HuH-7.5 (cell line): ENCODE measurements around the gene SERPINE3.

Experiments
- DNase-seq: peaks from one replicate; pipeline ENCODE4 v3.0.0; 2011; ENCODE audit warnings: low spot score

Gene SERPINE3

DNA sequence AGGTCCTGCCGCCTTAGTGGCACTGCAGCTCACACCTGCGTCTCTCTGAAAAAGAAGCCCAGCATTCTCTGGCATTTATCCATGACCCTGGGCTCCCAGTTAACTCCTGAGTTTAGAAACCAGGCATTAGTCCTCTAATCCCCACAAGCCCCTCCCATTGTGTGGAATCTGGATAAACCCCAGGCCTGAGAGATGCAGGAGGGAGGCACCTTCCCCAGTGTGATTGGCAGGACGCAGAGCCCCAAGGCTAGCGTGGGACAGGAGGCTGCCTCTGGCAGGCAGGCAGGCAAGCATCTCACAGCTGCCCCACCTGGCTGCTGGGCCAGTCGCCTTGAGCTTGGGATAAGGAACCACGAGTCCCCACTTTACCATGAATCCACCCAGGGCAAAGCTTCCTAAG, 11.0 kb upstream of the SERPINE3 start:
- DNase-seq: no peak

DNA sequence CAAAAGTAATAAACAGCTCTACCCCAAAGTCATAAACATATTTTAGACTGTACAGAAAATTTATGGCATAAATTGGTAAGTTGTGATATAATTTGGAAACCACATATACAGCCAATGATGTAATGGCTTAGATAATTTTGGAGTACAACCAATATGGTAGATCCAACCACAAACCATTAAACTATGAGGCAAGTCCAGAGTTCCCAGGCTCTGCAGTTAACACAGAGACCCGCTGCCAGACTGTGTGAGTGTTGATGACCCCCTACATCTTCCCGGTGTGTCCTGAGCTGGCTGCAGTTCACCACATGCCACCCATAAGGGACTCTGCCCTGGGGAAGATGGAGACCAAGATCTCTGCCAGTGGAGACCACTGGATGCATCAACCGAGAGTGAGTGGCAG, 9.9 kb upstream of the SERPINE3 start:
- no peak for DNase-seq

DNA sequence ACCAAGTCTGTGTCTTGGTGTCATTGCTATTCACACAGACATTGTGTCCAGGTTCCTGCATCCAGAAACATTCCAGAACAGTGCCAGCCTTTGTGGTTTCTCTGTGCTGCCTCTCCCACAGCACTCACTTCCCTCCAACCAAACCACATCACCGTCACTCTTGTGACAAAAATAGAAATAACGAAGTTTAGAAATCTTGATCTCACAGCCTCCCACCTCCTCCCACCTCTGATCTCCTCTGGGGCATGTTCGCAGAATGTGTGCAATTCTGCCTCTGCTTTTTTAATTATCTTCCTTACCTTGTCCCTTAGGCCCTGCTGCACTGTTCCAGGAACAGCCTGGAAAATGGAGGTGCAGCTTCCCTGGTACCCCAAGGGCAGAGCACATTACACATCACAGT, 8.7 kb upstream of the SERPINE3 start:
- DNase-seq: no peak

DNA sequence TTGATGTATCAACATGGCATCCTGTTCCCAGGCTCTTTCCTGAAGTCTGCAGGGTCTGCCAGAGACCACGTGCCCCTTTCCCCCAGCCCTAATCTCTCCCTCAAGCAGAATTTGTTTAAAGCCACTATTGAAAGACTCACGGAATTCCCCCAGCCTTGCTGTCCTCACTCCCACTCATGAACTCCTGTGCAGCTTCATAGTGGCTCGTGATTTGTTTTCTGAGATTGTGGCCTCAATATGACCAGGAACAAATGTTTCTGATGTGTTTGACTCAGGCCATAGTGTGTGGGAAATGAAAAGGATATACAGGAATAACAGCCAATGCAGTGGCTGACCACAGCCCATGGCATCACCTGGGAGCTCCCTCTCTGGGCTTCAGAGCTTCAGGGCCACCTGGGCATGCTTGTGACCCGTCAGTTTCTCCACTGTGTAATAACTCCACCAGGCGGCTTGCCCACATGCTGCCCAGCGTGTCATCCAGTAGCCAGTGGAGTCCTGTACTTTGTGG, 8.1 kb upstream of the SERPINE3 start:
- DNase-seq: no peak

DNA sequence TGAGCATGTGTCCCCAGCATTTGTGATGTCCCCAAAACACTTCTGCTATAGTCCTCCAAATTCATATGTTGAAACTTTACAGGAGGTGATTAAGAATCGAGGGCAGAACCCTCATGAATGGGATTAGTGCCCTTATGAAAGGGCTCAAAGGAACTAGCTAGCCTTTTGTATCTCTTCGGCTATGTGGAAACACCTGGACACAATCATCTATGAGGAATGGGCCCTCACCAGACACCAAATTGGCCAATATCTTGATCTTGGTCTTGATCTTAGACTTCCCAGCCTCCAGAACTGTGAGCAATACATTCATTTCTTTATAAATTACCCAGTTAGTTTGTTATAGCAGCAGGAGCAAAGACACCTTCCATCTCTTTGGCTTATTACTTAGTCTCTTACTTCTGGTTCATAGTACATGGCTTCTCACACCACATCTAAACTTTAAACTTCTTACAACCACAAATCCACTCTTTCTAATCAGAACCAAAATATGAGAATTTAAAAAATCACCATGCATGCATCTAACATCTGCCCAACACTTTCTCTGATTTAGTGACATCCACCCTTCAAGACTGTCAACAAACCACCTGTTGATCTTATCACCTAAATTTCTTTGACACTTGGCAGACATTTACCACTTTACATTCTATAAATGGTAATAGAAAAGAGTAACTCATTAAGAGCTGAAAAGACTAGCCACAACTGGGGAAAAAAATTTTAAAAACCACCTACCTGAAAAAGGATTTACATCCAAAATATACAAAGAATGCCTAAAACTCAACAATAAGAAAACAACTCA, 6.7 kb upstream of the SERPINE3 start:
- DNase-seq: no peak

DNA sequence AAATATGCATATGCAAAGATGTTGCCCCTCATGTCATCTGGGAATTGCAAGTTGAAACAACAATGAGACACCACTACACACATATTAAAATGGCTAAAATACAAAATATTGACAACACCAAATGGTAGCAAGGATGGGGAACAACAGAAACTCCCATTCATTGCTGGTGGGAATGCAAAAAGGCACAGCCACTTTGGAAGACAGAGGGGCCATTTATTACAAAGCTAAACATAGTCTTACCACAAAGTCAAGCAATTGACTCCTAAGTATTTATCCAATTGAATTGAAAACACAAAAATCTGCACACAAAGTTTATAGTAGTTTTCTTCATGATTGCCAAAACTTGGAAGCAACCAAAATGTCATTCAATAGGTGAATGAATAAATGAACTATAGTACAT, 6.1 kb upstream of the SERPINE3 start:
- DNase-seq: no peak

DNA sequence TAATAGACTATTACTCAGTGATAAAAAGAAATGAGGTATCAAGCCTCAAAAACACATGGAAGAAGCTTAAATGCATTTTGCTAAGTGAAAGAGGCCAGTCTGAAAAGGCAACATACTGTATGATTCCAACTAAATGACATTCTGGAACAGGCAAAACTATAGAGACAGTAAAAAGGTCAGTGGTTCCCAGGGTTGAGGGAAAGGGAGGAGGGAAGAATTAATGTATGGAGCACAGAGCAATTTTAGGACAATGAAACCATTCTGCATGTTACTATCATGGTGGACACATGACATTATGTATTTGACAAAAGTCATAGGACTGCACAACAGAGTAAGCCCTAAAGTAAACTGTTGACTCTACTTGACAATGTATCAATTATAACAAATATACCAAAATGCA, 5.7 kb upstream of the SERPINE3 start:
- DNase-seq: no peak

DNA sequence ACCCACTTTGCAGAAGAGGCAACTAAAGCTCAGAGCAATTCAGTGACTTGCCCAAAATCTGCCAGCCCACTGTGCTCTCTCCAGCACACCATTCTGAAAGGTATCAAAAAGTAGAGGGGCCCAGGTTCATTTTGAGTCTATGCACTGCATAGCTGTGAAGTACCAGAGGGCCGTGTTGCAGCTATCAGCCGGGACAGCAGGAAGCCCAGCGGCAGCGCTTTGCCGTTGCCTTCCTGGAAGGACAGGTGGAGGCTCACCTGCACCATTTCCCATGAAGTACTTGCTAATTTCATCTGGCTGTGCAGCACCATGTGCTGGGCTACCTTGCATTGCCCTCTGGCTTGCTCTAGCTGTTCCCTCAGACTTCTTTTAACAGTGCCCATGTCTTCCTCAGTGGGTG, 2.7 kb upstream of the SERPINE3 start:
- no peak for DNase-seq

DNA sequence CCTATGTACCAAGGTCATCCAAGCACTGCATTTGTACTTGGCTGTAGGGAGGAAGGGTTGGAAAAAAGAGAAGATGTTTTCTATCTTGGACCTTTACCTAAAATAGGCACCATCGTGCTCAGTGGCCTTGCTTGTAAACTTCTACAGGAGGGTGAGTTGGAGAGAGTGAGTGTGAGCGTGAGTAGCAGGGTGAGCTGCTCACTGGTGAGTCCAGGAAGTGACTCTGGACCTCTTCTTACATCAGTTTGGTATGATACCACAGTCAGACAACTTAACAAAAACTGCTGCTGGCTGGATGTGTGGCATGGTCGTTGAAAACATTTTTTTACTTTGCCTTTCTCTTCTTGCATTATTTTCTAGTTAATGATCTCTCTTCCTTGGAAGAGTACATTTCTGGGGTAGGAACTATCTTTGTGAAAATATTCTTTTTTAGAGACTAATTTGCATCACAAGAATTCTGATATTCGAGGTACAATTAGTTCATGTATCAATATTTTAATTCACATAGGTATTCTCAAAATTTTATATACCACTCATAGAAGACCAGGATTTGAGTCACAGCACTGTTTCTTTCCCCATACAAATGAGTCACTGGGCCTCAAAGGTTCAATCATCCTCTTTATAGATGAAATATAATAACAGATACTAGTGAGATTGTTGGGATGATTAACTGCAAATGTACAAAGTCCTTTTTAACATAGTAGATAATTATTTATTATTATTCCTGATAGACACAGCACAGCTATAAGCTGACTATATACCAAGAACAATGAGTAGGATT, 651 bp downstream of the SERPINE3 start:
- DNase-seq: no peak

DNA sequence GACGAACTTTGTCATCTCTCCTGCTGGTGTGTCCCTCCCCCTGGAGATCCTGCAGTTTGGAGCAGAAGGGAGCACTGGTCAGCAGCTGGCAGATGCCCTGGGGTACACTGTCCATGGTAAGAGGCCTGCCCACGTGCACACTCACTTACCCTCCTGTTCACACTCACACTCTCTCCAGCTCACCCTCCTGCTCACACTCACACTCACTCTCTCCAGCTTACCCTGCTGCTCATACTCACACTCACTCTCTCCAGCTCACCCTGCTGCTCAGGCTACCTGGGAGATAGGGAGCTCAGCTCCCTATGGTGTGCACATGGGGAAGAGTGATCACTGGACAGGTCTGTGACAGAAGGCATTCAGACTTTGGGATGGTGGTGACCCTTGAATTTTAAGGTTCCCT, 1.7 kb downstream of the SERPINE3 start:
- no peak for DNase-seq

DNA sequence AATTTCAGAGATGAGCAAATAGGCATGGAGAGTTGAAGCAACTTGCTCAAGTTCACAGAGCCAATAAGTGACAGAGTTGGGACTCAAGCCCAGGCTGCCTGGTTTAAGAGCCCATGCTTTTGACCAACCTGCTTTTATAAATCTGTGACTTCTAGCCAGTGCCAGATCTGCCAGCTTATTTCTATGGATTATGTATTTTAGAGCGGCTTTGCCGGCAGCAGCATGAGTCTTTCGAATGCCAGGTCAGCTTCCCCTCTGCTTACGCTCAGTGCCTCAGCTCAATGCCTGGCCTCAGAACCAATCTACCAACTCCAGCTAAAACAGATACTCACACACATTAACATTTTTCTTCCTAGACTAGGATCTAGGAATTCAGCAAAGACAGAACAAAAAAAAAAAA, 2.3 kb downstream of the SERPINE3 start:
- DNase-seq: no peak

DNA sequence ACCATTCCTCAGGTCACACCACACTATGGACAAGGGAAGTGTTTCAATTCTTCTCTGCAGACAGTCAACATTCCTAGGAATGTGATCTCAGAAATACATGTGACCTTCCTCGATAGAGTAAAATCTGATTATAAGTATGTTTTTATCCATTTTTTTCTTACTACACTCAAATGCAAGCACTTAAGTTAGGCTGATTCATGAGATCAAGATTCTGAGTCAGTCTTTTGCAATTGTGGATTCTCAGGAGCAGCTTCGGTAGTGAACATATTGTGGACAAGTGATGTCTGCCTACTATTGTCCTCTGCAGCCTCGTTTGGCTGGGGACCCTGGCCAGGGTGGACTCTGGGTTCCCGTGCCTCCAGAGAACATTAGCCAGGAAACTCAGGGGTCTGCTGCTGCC, 3.2 kb downstream of the SERPINE3 start:
- no peak for DNase-seq

DNA sequence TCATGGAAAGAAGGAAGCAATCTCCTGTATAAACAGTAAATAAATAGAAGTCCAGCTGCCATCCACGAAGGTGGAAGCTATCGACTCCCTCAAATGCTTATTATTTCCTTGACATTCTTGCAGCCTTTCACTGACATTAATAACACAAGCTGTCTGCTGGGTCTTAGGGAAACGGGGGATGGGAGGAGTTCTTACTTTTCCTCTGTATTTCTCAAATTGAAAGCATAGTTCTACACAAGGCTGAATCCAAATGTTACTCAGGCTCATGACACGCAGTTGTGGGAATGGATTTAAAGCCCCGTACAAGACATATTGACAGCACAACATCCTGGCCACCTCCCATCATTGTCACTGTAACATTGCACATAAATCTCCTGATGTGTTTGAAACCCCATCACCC, 4.0 kb downstream of the SERPINE3 start:
- DNase-seq: no peak

DNA sequence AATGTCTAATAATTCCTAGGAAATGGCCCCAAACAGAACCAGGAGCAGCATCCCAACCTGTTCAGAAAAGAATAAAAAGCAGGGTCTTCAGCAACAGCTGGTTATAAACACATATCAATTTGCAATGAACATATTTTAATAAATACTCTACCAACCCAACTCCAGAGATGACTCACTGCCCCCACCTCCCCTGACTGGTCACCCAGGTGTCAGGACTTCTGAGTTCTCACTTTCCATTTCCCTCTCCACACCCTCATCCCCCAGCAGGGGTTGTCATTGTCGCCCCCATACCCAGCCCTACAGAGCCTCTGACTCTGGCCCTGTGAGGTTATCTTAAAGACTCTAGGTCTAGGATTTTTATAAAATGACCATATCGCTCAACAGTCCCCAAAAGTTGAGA, 6.9 kb downstream of the SERPINE3 start:
- no peak for DNase-seq

DNA sequence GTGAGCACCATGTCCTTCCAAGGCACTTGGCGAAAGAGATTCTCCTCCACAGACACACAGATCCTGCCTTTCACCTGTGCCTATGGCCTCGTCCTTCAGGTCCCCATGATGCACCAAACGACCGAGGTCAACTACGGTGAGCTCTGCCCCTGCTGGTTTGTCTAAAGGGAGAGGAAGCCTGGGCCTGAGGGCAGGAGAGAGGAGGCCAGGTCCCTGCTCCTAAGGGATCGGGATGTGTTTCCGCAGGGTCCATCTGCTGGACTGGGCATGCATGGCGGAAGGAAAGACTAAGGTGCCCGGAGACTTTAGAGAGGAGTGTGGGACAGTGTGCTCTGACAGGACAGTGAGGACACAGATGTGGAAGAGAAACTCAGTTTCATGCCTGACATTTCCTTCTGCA, 7.6 kb downstream of the SERPINE3 start:
- no peak for DNase-seq

DNA sequence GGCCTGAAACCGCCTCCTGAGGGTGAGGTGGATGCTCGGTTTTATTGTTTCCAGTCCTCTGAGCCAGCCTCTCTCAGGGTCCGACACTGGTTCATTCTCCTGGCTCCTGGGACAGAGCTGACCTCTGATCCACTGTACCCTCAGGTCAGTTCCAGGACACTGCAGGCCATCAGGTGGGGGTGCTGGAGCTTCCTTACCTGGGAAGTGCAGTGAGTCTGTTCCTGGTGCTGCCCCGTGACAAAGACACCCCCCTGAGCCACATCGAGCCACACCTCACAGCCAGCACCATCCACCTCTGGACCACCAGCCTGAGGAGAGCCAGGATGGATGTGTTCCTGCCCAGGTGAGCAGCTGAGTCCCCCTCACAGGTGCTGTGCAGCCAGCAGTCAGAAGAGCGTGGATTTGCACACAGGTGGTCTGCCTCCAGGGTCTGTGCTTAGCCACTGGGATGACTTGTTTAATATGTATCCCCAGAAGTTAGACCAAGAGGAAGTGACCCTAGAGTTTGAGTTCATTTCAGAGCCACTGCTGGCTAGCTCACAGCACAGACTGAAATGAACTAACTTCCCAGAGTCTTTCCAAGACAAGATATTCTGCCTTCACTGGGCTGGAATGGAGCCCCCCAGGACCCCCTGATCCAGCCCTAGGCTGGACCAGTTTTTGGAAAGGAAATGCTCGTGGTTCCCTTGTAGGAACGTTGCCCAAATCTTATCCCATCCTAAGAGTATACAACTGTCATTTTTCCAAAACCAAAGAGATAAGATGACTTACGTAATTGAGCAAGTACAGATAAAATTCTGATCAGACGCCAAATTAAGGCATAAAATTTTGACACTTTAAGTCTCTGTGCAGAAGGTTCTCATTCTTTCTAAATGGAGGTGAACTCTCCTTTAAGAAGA, 8.8 kb downstream of the SERPINE3 start:
- DNase-seq: no peak

DNA sequence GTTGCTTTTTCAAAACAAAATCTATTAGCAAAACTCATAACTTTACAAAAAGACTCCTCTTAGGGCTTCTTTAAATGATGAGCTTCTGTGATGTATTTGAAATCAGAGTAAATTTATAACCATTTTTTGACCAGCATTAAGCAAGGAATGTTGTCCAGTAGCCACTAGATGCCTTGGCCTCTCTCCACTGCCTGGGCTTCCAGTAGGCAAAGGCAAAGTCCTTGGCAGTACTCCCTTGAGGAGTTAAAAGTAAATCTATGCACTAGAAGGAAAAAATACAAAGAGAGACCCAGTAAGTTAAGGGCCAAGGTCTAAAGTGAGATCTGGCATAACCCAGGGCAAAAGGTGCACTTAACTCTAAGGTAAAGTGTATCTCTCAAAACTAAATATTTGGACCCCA, 9.5 kb downstream of the SERPINE3 start:
- DNase-seq: no peak

DNA sequence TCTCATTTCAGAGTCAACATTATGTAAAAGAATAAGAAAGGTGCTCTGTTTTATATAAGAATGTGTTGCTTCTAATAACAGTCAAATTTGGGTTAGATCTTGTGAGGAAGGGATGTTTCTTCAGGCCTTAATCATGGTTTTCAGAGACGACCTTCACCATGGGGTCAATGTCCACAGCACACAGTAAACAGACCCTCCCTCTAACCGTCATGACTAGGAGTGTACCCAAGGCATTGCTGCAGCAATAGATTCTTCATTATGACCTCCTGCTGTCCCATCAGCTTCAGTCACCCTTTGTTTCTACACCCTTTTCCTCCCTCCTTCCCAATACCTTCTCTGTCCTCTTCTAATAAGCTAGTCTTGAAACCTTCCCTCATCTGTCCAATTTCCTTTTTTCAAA, 15.7 kb downstream of the SERPINE3 start:
- no peak for DNase-seq

DNA sequence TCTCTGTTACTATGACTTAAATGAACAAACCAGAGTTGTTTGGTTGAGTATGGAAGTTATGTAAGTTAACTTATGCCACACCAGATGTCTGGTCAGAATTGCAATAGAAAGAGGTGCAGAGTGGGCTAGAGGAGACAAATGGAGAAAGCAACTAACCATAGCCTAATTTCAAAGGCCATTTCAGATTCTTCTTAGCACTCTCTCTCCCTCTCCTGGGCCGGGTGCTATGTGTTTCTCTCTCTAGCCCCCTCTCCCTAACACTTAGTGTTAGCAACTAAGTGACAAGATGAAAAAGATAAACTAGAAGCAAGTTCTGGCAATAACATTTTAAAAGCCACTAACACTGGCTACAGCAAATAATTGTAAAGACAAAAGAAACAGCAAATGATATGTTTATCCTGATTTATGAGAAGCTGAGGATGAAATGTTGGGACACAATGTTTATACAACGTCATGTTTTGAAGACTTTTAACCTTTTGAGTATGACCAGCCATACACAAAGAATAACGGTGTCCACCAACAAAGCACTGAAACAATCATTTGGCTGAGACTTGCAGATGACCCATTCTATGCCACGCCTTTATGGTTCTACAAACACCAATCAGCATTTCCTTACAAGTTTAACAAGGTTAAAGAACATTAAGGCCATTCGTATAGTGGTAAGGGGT, 18.6 kb downstream of the SERPINE3 start:
- DNase-seq: no peak

DNA sequence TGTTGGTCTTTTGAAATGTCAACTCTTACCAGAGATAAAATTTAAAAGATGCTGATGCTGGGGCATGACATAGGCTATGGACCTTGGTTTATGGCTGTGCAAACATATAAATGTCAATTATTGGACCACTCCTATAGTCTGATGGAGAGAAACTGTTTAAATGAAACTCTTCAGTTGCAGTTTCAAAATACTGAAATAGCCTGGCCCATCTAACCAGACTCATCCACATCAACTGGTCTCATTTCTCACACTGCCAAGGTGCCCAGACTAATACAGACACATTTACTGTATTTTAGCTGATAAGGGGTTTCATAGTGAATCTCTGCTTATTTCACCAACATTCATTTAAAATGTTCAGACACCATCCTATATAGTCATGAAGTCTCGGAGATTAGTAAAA, 19.9 kb downstream of the SERPINE3 start:
- no peak for DNase-seq

DNA sequence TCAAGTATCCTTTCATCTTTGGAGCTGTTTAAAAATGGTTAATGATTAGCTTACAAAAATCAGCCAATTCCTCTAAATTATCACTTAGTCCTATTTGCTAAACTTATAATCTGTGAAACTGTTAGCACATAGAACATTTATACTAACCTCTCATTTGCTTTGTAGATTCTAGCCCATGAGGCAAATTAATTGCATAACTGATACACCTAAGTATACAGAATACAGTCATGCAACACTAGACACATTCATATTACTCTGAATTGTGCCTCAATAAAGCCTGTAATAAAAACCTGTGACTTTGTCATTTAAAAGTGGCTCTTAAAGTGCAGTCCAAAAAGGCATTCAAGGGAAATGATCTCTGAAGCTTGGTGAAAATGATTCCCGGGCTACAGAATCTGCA, 21.0 kb downstream of the SERPINE3 start:
- no peak for DNase-seq

DNA sequence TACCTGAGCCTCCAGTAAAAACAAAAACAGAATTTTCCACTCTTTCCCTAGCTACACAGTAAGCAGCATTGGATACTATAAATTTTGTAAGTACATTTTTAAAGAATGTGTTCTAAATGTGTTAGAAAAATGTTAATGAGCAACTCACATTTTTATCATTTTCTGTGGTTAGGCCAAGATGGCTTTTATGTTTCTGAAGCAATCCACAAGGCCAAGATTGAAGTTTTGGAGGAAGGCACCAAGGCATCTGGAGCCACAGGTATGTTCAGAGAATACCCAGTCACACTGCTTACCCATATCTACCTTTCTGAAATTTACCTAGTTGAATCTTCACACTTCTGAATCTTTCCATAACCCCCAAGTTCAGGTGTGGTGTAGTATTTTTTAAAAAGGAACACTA, 21.6 kb downstream of the SERPINE3 start:
- DNase-seq: no peak
